HG03521 (cell line): ENCODE results near the gene GLG1.
"Not testable (repeated sequence)": the region's sequence is repeated elsewhere in the genome, so short reads cannot be mapped to it uniquely, and the experiment has no call there.

Source experiments
- ATAC-seq: cut with Tn5 transposase; IDR thresholded peaks from one replicate; pipeline ENCODE4 v1.9.1; 2021; ENCODE audit warnings: mild to moderate bottlenecking, moderate library complexity; ENCODE audit not compliant: unreplicated experiment

The GLG1 gene

GRCh38 chr16:74542911-74543578, 63.9 kb downstream of the GLG1 start:
- ATAC-seq = not testable (repeated sequence)

- ATAC-seq = not testable (repeated sequence)
Observed at GRCh38 chr16:74540663-74541062, 66.3 kb downstream of the GLG1 start.

- ATAC-seq = not testable (repeated sequence)
Observed at GRCh38 chr16:74538801-74539200, 68.1 kb downstream of the GLG1 start.

- ATAC-seq = not testable (repeated sequence)
Observed at GRCh38 chr16:74537746-74538145, 69.2 kb downstream of the GLG1 start.

GRCh38 chr16:74534650-74535049, 72.3 kb downstream of the GLG1 start:
- not testable (repeated sequence) for ATAC-seq

- ATAC-seq = no peak
Observed at GRCh38 chr16:74524926-74525325, 82.0 kb downstream of the GLG1 start.

GRCh38 chr16:74524117-74524516, 82.8 kb downstream of the GLG1 start:
- ATAC-seq = no peak

- not testable (repeated sequence) for ATAC-seq
Observed at GRCh38 chr16:74523706-74524105, 83.2 kb downstream of the GLG1 start.

- ATAC-seq = no peak
Observed at GRCh38 chr16:74522160-74522559, 84.8 kb downstream of the GLG1 start.

GRCh38 chr16:74521691-74522090, 85.2 kb downstream of the GLG1 start:
- ATAC-seq = no peak

- ATAC-seq = not testable (repeated sequence)
Observed at GRCh38 chr16:74518934-74519333, 88.0 kb downstream of the GLG1 start.

- no peak for ATAC-seq
Observed at GRCh38 chr16:74511961-74512360, 95.0 kb downstream of the GLG1 start.

- ATAC-seq = no peak
Observed at GRCh38 chr16:74505011-74505410, 101.9 kb downstream of the GLG1 start.

GRCh38 chr16:74503412-74503811, 103.5 kb downstream of the GLG1 start:
- ATAC-seq = no peak

GRCh38 chr16:74501484-74502478, 105.1 kb downstream of the GLG1 start:
- no peak for ATAC-seq

GRCh38 chr16:74500907-74501306, 106.0 kb downstream of the GLG1 start:
- ATAC-seq = no peak

GRCh38 chr16:74499114-74499513, 107.8 kb downstream of the GLG1 start:
- no peak for ATAC-seq

GRCh38 chr16:74497761-74498160, 109.2 kb downstream of the GLG1 start:
- ATAC-seq = no peak

GRCh38 chr16:74496054-74496453, 110.9 kb downstream of the GLG1 start:
- no peak for ATAC-seq

- ATAC-seq = no peak
Observed at GRCh38 chr16:74492976-74493375, 113.9 kb downstream of the GLG1 start.

- no peak for ATAC-seq
Observed at GRCh38 chr16:74487634-74488495, 119.0 kb downstream of the GLG1 start.
